Left kidney (tissue), 2 donors: ENCODE measurements around the gene KDSR. TPM values are rescaled to one million over a fixed set of nuclear protein-coding genes. Genes with fewer than 3 reads are reported as not detected.

Experiments
- DNase-seq: peaks from one replicate; pipeline ENCODE4 v3.0.0-alpha.2; 2013
- polyA plus RNA-seq: library from polyadenylated mRNA; unstranded; fragments of 120-200 nt; gene quantifications from one replicate; pipeline ENCODE4 v1.2.1, GENCODE V29; 2013; ENCODE audit not compliant: insufficient read length

The KDSR gene
- polyA plus RNA-seq, 1 donor: 51.6 TPM

DNA sequence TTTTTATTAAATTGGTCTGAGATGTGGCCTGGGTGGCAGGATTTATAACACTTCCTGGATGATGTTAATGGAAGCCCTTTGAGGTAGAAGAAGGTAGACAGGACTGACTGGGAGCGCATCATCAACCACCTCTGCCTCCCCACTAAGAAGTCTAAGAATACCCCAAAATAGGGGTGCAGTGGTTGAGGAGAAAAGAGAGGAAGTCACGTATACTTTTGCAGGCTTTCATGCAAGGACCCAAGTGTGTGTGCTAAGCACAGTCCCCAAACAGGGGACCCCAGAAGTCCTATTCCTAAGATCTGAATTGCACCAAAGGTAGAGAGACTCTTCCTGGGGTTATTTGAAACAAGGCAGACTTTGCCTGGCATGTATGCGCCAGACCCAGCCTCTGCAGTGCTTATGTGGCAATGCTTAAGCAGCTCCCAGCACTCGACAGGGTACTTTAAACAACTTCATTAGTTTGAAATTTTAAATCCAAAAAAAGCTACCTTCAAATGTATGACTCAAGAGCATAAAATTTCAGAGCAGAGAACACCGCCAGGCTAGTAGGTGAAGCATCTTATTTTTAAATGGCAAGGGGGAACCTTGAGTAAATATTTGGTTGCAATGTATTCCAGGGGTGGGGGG, 82.7 kb downstream of the KDSR start:
- no peak for DNase-seq

DNA sequence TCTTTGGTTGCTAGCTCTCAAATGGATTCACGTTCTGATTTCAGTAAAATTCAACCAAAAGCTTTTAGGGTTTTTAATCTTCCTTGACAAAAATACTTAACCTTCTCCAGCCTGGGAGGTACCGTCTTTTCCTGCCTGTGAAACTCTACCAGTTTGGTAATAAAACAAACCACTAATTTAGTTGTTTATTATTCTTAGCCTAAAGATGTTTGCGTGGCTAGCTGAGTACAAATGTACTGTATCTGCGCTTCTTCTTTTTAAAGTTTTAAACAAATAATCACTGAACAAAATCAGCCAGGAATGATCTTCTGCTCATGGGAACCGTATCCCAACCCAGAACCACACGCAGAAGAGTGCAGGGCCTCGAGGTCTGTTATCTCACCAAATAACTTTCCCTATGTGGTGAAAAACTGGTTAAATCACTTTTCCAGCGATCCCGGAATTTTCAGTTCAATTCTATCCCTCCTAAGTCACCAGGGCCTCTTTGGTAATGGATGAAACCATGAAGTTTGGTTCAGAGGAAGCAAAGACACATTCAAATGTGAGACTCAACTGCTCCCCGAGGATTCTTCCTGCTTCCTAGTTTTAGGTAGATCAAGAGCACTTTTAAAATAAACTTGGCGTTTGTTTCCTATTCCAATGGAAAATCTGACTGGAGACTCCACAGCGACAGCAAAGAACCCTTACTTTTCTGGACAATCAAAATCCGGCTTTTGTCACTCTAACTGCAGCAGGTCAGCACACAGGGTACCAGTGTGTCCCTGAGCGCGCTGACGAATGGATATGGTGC, 83.5 kb downstream of the KDSR start:
- DNase-seq: no peak

GRCh38 chr18:63282793-63283192, 84.2 kb downstream of the KDSR start:
- no peak for DNase-seq

Other genes with a start within 250 kb of the KDSR start
- gene BCL2, start 47.4 kb downstream of the KDSR start, polyA plus RNA-seq: 25.2 TPM
- gene VPS4B, start 55.3 kb upstream of the KDSR start, polyA plus RNA-seq: 62.1 TPM
- 0.13 TPM for gene SERPINB5, start 109.8 kb upstream of the KDSR start, polyA plus RNA-seq
- not detected for gene SERPINB12, start 175.2 kb upstream of the KDSR start, polyA plus RNA-seq
- not detected for gene SERPINB13, start 220.1 kb upstream of the KDSR start, polyA plus RNA-seq